Measurements from ENCODE around the gene OLFM1.

Gene OLFM1

GRCh38 chr9:135076876-135077430 lies 10.5 kb upstream of the OLFM1 start:
- DNase-seq, result no peak

GRCh38 chr9:135077497-135078200 lies 9.8 kb upstream of the OLFM1 start:
- peak; percentile 10 for DNase-seq

- DNase-seq, result no peak
These were observed 9.1 kb upstream of the OLFM1 start for GRCh38 chr9:135078361-135078821.

- DNase-seq, result no peak
These were observed 8.4 kb upstream of the OLFM1 start for GRCh38 chr9:135079018-135079417.

- DNase-seq, result no peak
These were observed 7.8 kb upstream of the OLFM1 start for GRCh38 chr9:135079676-135080075.

GRCh38 chr9:135080286-135081263 lies 6.9 kb upstream of the OLFM1 start:
- no peak for DNase-seq

- DNase-seq, result no peak
These were observed 6.2 kb upstream of the OLFM1 start for GRCh38 chr9:135081264-135081660.

- DNase-seq, result no peak
These were observed 5.7 kb upstream of the OLFM1 start for GRCh38 chr9:135081731-135082130.

- no peak for DNase-seq
These were observed 4.9 kb upstream of the OLFM1 start for GRCh38 chr9:135082536-135082935.

GRCh38 chr9:135083241-135083810 lies 4.1 kb upstream of the OLFM1 start:
- DNase-seq, result no peak

- no peak for DNase-seq
These were observed 3.6 kb upstream of the OLFM1 start for GRCh38 chr9:135083831-135084230.

GRCh38 chr9:135084262-135084661 lies 3.2 kb upstream of the OLFM1 start:
- no peak for DNase-seq

- DNase-seq, result no peak
These were observed 2.3 kb upstream of the OLFM1 start for GRCh38 chr9:135084881-135085760.

- peak; percentile 68 for DNase-seq
These were observed 1.5 kb upstream of the OLFM1 start for GRCh38 chr9:135085830-135086546.

- no peak for DNase-seq
These were observed 625 bp upstream of the OLFM1 start for GRCh38 chr9:135086597-135087488.

GRCh38 chr9:135087899-135088347 lies 455 bp downstream of the OLFM1 start:
- DNase-seq, result no peak

- no peak for DNase-seq
These were observed 995 bp downstream of the OLFM1 start for GRCh38 chr9:135088348-135088978.

GRCh38 chr9:135088979-135089847 lies 1.7 kb downstream of the OLFM1 start:
- DNase-seq, result no peak

GRCh38 chr9:135090081-135090480 lies 2.6 kb downstream of the OLFM1 start:
- no peak for DNase-seq

All from activated CD4-positive, alpha-beta T cell treated with anti-CD3 and anti-CD28 coated beads for 48 hours (primary cell).